Tibial nerve (tissue), 4 donors: ENCODE measurements around the gene SLA2. TPM values are rescaled to one million over a fixed set of nuclear protein-coding genes. Genes with fewer than 3 reads are reported as not detected.

Source experiments
- DNase-seq, 2 donors: peaks; one replicate each; pipeline ENCODE4 v3.0.0-alpha.2; 2019; ENCODE audit warnings: low spot score in 2 of 2
- H3K27ac ChIP-seq, 4 donors: fragments of 200-600 bp; sonication (generic) in 3 of 4; one replicate each; pipeline ENCODE4 v1.5.1; 2017 to 2019; ENCODE audit warnings: mild to moderate bottlenecking in 1 of 4
- H3K27me3 ChIP-seq, 2 donors: fragments of 200-600 bp; sonication (generic) in 1 of 2; one replicate each; pipeline versions ENCODE4 v1.5.1 to v1.6.0; 2017 to 2019
- H3K36me3 ChIP-seq, 3 donors: fragments of 200-600 bp; sonication (generic); one replicate each; pipeline ENCODE4 v1.5.1; 2018 to 2019
- H3K4me1 ChIP-seq, 4 donors: fragments of 200-600 bp; sonication (generic) in 3 of 4; one replicate each; pipeline ENCODE4 v1.5.1; 2017 to 2019
- H3K4me3 ChIP-seq, 4 donors: fragments of 200-600 bp; sonication (generic) in 3 of 4; one replicate each; pipeline ENCODE4 v1.5.1; 2017 to 2019; ENCODE audit warnings: mild to moderate bottlenecking in 1 of 4, moderate library complexity in 1 of 4
- H3K9me3 ChIP-seq, 4 donors: fragments of 200-600 bp; sonication (generic) in 3 of 4; one replicate each; pipeline ENCODE4 v1.5.1; 2017 to 2019
- CTCF ChIP-seq, 5 experiments: fragments of 200-600 bp in 3 of 5; fragments of 450-650 bp in 2 of 5; sonication (generic) in 3 of 5; IDR thresholded peaks; one replicate each; pipeline ENCODE4 v1.5.1; 2016 to 2019; ENCODE audit warnings: antibody characterized with exemption in 5 of 5, mild to moderate bottlenecking in 3 of 5, moderate library complexity in 2 of 5
- EP300 ChIP-seq, 2 donors: sonication (generic); formaldehyde crosslinking; IDR thresholded peaks; one replicate each; pipeline ENCODE4 v1.6.1; 2017; ENCODE audit warnings: antibody characterized with exemption in 2 of 2, mild to moderate bottlenecking in 1 of 2
- POLR2A ChIP-seq, 2 donors: fragments of 450-650 bp; IDR thresholded peaks; one replicate each; pipeline ENCODE4 v1.6.1; 2017; ENCODE audit warnings: antibody characterized with exemption in 2 of 2, mild to moderate bottlenecking in 2 of 2, moderate library complexity in 2 of 2
- WGBS, 2 donors: methylation state at CpG; one replicate each; pipeline ENCODE4 v1.1.5; 2018; 5-methylcytosine and 5-hydroxymethylcytosine counted together
- total RNA-seq, 4 donors: library from RNA; depleted of rRNA; stranded (reverse); fragments of >200 nt; gene quantifications; one replicate each; pipeline ENCODE4 v1.1.0, GENCODE V29; 2016

The SLA2 gene
- total RNA-seq, 4 donors from 2014 or later, result 0.20 to 0.30 (median 0.21) TPM; not detected in 1

GRCh38 chr20:36587388-36588070, 58.5 kb downstream of the SLA2 start:
- H3K36me3 ChIP-seq, result peaks cover 0 to 85% (median under 1%) of the 10 kb centered on the region in 3 donors
- H3K27ac ChIP-seq, result no peak overlapping the region
- DNase-seq, result no peak
- no peak overlapping the region for H3K4me3 ChIP-seq
- no peaks in the 10 kb centered on the region for H3K9me3 ChIP-seq
- H3K4me1 ChIP-seq, result peaks cover 0 to 5% (median 0%) of the 10 kb centered on the region in 4 donors
- WGBS, 2 donors, result 85 to 87% methylated on average over 3 of the region's 3 CpGs
- no peaks in the 10 kb centered on the region for H3K27me3 ChIP-seq
- TF ChIP-seq POLR2A (IDR thresholded peaks at IDR 0.05) (no peak), EP300 (IDR thresholded peaks at IDR 0.05) (no peak), CTCF (IDR thresholded peaks at IDR 0.05) (no peak)

- 52 to 60% methylated on average over 8 of the region's 8 CpGs for WGBS, 2 donors
- Histone ChIP-seq H3K27me3 (no peaks in the 10 kb centered on the region), H3K4me1 (no peaks in the 10 kb centered on the region), H3K4me3 (no peak overlapping the region), H3K36me3 (peaks cover 0 to 89% (median 10%) of the 10 kb centered on the region in 3 donors), H3K27ac (no peak overlapping the region), H3K9me3 (no peaks in the 10 kb centered on the region)
- no peak for DNase-seq
- TF ChIP-seq CTCF (IDR thresholded peaks at IDR 0.05) (no peak), POLR2A (IDR thresholded peaks at IDR 0.05) (no peak), EP300 (IDR thresholded peaks at IDR 0.05) (no peak)
These were observed 60.4 kb downstream of the SLA2 start for GRCh38 chr20:36585410-36586125.

GRCh38 chr20:36584018-36584481, 61.9 kb downstream of the SLA2 start:
- peaks cover 0 to 89% (median 10%) of the 10 kb centered on the region in 3 donors for H3K36me3 ChIP-seq
- H3K4me3 ChIP-seq, result no peak overlapping the region
- no peak for TF ChIP-seq EP300 (IDR thresholded peaks at IDR 0.05)
- no peak for TF ChIP-seq CTCF (IDR thresholded peaks at IDR 0.05)
- no peak for TF ChIP-seq POLR2A (IDR thresholded peaks at IDR 0.05)

GRCh38 chr20:36582821-36583220, 63.2 kb downstream of the SLA2 start:
- no peak overlapping the region for H3K4me3 ChIP-seq
- TF ChIP-seq POLR2A (IDR thresholded peaks at IDR 0.05) (no peak), EP300 (IDR thresholded peaks at IDR 0.05) (no peak)
- H3K4me1 ChIP-seq, result peaks cover 0 to 5% (median 0%) of the 10 kb centered on the region in 4 donors
- H3K9me3 ChIP-seq, result no peaks in the 10 kb centered on the region
- no peaks in the 10 kb centered on the region for H3K27me3 ChIP-seq
- no peak overlapping the region for H3K27ac ChIP-seq
- peaks cover 0 to 88% (median 10%) of the 10 kb centered on the region in 3 donors for H3K36me3 ChIP-seq
- WGBS, 2 donors, result 89 to 90% methylated on average over 4 of the region's 4 CpGs
- no peak for DNase-seq

More at GRCh38 chr20:36584018-36584481, 61.9 kb downstream of the SLA2 start:
- 79 to 80% methylated on average over 2 of the region's 2 CpGs for WGBS, 2 donors
- peaks cover 0 to 4% (median 0%) of the 10 kb centered on the region in 4 donors for H3K4me1 ChIP-seq
- H3K27ac ChIP-seq, result no peak overlapping the region
- DNase-seq, result no peak
- H3K9me3 ChIP-seq, result no peaks in the 10 kb centered on the region
- no peaks in the 10 kb centered on the region for H3K27me3 ChIP-seq

- WGBS, 2 donors, result 86 to 89% methylated on average over 4 of the region's 4 CpGs
- no peaks in the 10 kb centered on the region for H3K9me3 ChIP-seq
- TF ChIP-seq CTCF (IDR thresholded peaks at IDR 0.05) (no peak), EP300 (IDR thresholded peaks at IDR 0.05) (no peak), POLR2A (IDR thresholded peaks at IDR 0.05) (no peak)
- no peak overlapping the region for H3K4me3 ChIP-seq
- peaks cover 0 to 10% (median 0%) of the 10 kb centered on the region in 4 donors for H3K4me1 ChIP-seq
- no peak for DNase-seq
- H3K27ac ChIP-seq, result no peak overlapping the region
- no peaks in the 10 kb centered on the region for H3K27me3 ChIP-seq
- peaks cover 0 to 85% (median 10%) of the 10 kb centered on the region in 3 donors for H3K36me3 ChIP-seq
These were observed 63.7 kb downstream of the SLA2 start for GRCh38 chr20:36582322-36582721.
